Adrenal gland (tissue), 12 donors: Measurements from ENCODE around the gene TMEM138. TPM values are rescaled to one million over a fixed set of nuclear protein-coding genes. Genes with fewer than 3 reads are reported as not detected.
A peak's percentile ranks its signal among the peaks of the same experiment; 100 is the strongest.

Experiments used
- DNase-seq, 7 donors: peaks; one replicate each; pipeline ENCODE4 v3.0.0-alpha.2; 2019 to 2020
- H3K27ac ChIP-seq, 5 donors: fragments of 200-600 bp; sonication (generic) in 4 of 5; 1 replicate in 3 of 5; 2 replicates in 2 of 5; pipeline versions ENCODE4 v1.5.1 to v1.8.0; 2016 to 2020; ENCODE audit warnings: mild to moderate bottlenecking in 1 of 5
- H3K27me3 ChIP-seq: fragments of 200-600 bp; 2 replicates; pipeline ENCODE4 v1.8.0; 2021
- H3K36me3 ChIP-seq, 2 donors: fragments of 200-600 bp; replicated peaks in 1 of 2; 1 replicate in 1 of 2; 2 replicates in 1 of 2; pipeline versions ENCODE4 v1.5.1 to v1.8.0; 2018 to 2022
- H3K4me1 ChIP-seq, 2 donors: fragments of 200-600 bp; replicated peaks in 1 of 2; 1 replicate in 1 of 2; 2 replicates in 1 of 2; pipeline versions ENCODE4 v1.5.1 to v1.8.0; 2018 to 2021
- H3K4me3 ChIP-seq, 4 donors: fragments of 200-600 bp; sonication (generic) in 3 of 4; one replicate each; pipeline ENCODE4 v1.5.1; 2016 to 2018
- H3K9me3 ChIP-seq, 3 donors: fragments of 200-600 bp; sonication (generic) in 1 of 3; replicated peaks in 1 of 3; 1 replicate in 2 of 3; 2 replicates in 1 of 3; pipeline versions ENCODE4 v1.5.1 to v1.8.0; 2016 to 2021
- POLR2A ChIP-seq, 2 donors: fragments of 450-650 bp; IDR thresholded peaks; one replicate each; pipeline ENCODE4 v1.6.1; 2017; ENCODE audit warnings: antibody characterized with exemption in 2 of 2, mild to moderate bottlenecking in 2 of 2, moderate library complexity in 1 of 2
- WGBS, 4 donors: extraction: QIAGEN DNeasy Blood & Tissue Kit in 2 of 4; methylation state at CpG; one replicate each; pipeline versions ENCODE4 v1.1.5 to v1.1.7; 2013 to 2017; 5-methylcytosine and 5-hydroxymethylcytosine counted together
- intact Hi-C, 2 donors: fragments of 100-400 bp; cut with DNase I; formaldehyde crosslinking; loops; one replicate each; pipeline versions ENCODE4 v1.14.1 to v1.15.0; 2022 to 2023
- polyA plus RNA-seq, 3 donors: library from polyadenylated mRNA; stranded (reverse); fragments of 200-250 nt in 2 of 3; fragments of 350-450 nt in 1 of 3; fragmentation: Illumina TruSeq in 1 of 3; extraction: RNeasy Lipid Tissue Mini Kit (QIAGEN cat#74804) in 1 of 3; gene quantifications; one replicate each; pipeline ENCODE4 v1.2.3, GENCODE V29; 2013 to 2014
- total RNA-seq, 9 donors: library from RNA; depleted of rRNA in 4 of 9; stranded (reverse); fragments of >200 nt in 4 of 9; fragments of 120-200 nt in 1 of 9; fragmentation: NEBNext Ultra II Directional in 1 of 9; extraction: Animal tissue kit (Norgen Biotek cat#: 25700) in 1 of 9; gene quantifications; one replicate each; pipeline versions ENCODE4 v1.1.0 to v1.2.4, GENCODE V29; 2013 to 2023
- TF ChIP-seq, protein P1 (sequence below), 6 experiments: fragments of 450-650 bp in 4 of 6; fragments of 200-600 bp in 2 of 6; sonication (generic) in 1 of 6; IDR thresholded peaks; 1 replicate in 5 of 6; 2 replicates in 1 of 6; pipeline versions ENCODE4 v1.5.1 to v1.8.0; 2016 to 2021; ENCODE audit warnings: antibody characterized with exemption in 6 of 6, mild to moderate bottlenecking in 2 of 6, moderate library complexity in 1 of 6
- donor health status: healthy with polysubstance abuse.
- donor health status: Bipolar disorder and iron deficiency.
- donor health status: DM: yes; HTN: yes; CAD: no.
- donor health status: DM: no; HTN: no; CAD: no.
- donor health status: DM: no; HTN: no; CAD: no.
- donor health status: DM: yes; HTN: yes; CAD: no.

Gene TMEM138
- total and polyA plus RNA-seq, 12 donors: 79.4 to 276 (median 147) TPM

DNA sequence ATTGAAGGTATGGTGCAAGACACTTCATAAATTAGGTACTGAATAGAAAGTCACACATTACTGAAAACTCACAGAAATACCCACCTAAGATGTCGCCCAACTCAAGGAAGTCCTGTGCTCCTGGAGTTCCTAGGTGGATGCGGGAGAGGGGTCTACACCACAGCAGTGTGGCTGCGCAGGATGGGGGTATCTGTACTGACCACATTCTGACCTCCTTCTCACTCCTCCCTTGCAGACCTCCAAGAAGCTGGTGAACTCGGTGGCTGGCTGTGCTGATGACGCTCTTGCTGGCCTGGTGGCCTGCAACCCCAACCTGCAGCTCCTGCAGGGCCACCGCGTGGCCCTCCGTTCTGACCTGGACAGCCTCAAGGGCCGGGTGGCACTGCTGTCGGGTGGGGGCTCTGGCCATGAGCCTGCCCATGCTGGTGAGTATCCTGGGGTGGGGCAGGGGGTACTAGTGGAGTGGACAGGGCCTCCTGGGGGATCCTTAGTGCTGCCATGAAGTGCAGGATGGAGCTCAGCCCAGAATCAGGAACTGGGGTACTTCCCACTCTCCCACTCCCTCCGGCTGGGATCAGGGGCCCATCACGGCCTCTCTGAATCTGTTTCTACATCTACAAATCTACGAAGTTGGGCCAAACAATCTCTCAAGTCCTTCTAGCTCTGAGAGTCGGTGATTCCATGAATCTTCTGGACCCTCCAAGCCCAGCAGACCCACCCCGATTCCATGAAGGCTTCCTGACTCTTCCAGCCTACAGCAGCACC lies 24.3 kb upstream of the TMEM138 start:
- DNase-seq: peak in 1 of 7 donors; percentile 20
- peaks cover 0 to 18% of the 10 kb centered on the region in 2 donors for H3K36me3 ChIP-seq
- intact Hi-C loops: loop anchor here (2.0 kb wide), 1 partner anchor 47 kb away; no protein-coding TSS in a partner anchor
- H3K9me3 ChIP-seq: no peaks in the 10 kb centered on the region
- peaks cover 25 to 37% of the 10 kb centered on the region in 2 donors for H3K4me1 ChIP-seq
- no peak for TF ChIP-seq POLR2A (IDR thresholded peaks at IDR 0.05)
- TF ChIP-seq, protein P1, sequence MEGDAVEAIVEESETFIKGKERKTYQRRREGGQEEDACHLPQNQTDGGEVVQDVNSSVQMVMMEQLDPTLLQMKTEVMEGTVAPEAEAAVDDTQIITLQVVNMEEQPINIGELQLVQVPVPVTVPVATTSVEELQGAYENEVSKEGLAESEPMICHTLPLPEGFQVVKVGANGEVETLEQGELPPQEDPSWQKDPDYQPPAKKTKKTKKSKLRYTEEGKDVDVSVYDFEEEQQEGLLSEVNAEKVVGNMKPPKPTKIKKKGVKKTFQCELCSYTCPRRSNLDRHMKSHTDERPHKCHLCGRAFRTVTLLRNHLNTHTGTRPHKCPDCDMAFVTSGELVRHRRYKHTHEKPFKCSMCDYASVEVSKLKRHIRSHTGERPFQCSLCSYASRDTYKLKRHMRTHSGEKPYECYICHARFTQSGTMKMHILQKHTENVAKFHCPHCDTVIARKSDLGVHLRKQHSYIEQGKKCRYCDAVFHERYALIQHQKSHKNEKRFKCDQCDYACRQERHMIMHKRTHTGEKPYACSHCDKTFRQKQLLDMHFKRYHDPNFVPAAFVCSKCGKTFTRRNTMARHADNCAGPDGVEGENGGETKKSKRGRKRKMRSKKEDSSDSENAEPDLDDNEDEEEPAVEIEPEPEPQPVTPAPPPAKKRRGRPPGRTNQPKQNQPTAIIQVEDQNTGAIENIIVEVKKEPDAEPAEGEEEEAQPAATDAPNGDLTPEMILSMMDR (IDR thresholded peaks at IDR 0.05): no peak
- H3K27me3 ChIP-seq: no peaks in the 10 kb centered on the region
- WGBS, 4 donors: 90 to 95% (median 92%) methylated on average over 6 to 15 of the region's 15 CpGs
- no peak overlapping the region for H3K27ac ChIP-seq
- H3K4me3 ChIP-seq: no peak overlapping the region

DNA sequence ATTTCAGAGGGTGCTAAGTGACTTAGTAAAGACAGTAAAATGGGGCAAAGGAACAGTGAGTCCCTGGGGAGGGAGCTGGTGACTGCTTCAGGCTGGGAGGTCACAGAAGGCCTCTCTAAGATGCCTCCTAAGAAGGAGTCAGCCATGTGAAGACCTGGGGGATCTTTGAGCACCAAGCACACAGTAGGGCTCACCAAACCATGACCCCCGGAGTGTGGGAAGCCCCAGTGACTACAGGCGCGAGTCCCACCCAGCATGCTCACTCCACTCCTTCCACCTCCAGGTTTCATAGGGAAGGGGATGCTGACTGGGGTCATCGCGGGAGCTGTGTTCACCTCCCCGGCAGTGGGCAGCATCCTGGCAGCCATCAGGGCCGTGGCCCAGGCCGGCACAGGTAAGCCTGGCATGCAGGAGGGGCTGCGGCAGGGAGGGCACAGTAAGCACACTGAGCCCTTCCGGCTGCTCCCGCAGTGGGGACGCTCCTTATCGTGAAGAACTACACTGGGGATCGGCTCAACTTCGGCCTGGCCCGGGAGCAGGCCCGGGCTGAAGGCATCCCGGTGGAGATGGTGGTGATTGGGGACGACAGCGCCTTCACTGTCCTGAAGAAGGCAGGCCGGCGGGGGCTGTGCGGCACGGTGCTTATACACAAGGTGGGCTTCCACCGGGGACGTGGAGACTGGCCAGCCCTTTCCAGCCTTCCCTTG lies 23.2 kb upstream of the TMEM138 start:
- no peak for TF ChIP-seq POLR2A (IDR thresholded peaks at IDR 0.05)
- TF ChIP-seq, protein P1 (IDR thresholded peaks at IDR 0.05): no peak
- peaks cover 19 to 40% of the 10 kb centered on the region in 2 donors for H3K4me1 ChIP-seq
- H3K36me3 ChIP-seq: peaks cover 0 to 29% of the 10 kb centered on the region in 2 donors
- DNase-seq: peak in 1 of 7 donors; percentile 25
- intact Hi-C loops: no loop called here
- H3K9me3 ChIP-seq: no peaks in the 10 kb centered on the region
- H3K4me3 ChIP-seq: no peak overlapping the region
- WGBS, 4 donors: 92 to 96% (median 94%) methylated on average over 8 to 26 of the region's 26 CpGs
- H3K27me3 ChIP-seq: no peaks in the 10 kb centered on the region
- H3K27ac ChIP-seq: no peak overlapping the region

DNA sequence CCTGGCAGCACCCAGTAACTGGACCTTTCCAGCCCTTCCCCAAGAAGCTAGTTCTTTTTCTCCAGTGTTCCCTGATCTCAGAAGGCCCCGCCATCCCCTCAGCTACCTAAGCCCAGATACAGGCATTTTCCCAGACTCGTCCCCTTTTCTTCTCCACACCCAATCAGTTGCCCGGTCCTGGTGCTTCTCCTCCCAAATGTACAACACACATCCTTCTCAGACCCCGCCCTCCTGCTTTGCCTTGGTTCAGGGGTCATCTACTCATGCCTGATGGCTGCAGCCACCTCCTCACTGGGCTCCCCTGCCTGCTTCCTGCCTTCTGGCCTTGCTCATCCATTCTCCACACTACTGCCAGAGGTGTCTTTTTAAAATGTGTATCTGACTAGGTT lies 22.7 kb upstream of the TMEM138 start:
- H3K9me3 ChIP-seq: no peaks in the 10 kb centered on the region
- TF ChIP-seq POLR2A (IDR thresholded peaks at IDR 0.05): no peak
- TF ChIP-seq, protein P1 (IDR thresholded peaks at IDR 0.05): no peak
- WGBS, 4 donors: 89 to 98% (median 91%) methylated on average over 4 of the region's 4 CpGs
- H3K27me3 ChIP-seq: no peaks in the 10 kb centered on the region
- H3K4me1 ChIP-seq: peaks cover 13 to 40% of the 10 kb centered on the region in 2 donors
- intact Hi-C loops: no loop called here
- H3K36me3 ChIP-seq: peaks cover 0 to 29% of the 10 kb centered on the region in 2 donors
- no peak overlapping the region for H3K4me3 ChIP-seq
- peak in 1 of 7 donors; percentile 26 for DNase-seq
- H3K27ac ChIP-seq: no peak overlapping the region

DNA sequence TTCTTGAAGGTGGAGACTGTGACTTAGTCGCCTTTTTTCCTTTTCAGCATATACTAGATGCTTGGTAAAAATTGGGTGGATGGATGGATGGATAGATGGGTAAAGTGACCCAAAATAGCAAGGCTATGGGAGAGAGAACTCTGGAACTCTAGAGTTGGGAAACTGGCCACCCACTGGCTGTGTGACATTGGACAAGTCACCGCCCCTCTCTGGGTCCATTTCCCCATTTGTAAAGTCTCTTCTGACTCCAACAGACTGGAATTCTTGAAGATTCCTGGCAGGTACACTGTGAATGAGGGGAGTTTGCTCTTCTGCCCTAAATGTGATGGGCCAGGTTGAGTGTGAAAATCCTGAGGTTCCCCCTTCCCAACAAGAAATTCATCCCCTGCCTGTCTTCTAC lies 21.2 kb upstream of the TMEM138 start:
- no peak for TF ChIP-seq POLR2A (IDR thresholded peaks at IDR 0.05)
- TF ChIP-seq, protein P1 (IDR thresholded peaks at IDR 0.05): no peak
- 94 to 100% (median 97%) methylated on average over 2 of the region's 2 CpGs for WGBS, 4 donors
- intact Hi-C loops: no loop called here
- H3K36me3 ChIP-seq: peaks cover 0 to 29% of the 10 kb centered on the region in 2 donors
- no peak overlapping the region for H3K4me3 ChIP-seq
- H3K27me3 ChIP-seq: no peaks in the 10 kb centered on the region
- peaks cover 9 to 40% of the 10 kb centered on the region in 2 donors for H3K4me1 ChIP-seq
- peak overlapping the region in 1 of 5 donors; percentile 98 for H3K27ac ChIP-seq
- H3K9me3 ChIP-seq: no peaks in the 10 kb centered on the region
- DNase-seq: no peak
